NCI-H146 treated with DMSO at 0.1 percent for 48 hours (cell line): Measurements from ENCODE around the gene ZNF622.
"Not testable (repeated sequence)": the region's sequence is repeated elsewhere in the genome, so short reads cannot be mapped to it uniquely, and the experiment has no call there.

Experiments
- DNase-seq: peaks from one replicate; lab custom pipeline; 2025; ENCODE audit not compliant: unreplicated experiment; lab: John Stamatoyannopoulos, UW

The ZNF622 gene

DNA sequence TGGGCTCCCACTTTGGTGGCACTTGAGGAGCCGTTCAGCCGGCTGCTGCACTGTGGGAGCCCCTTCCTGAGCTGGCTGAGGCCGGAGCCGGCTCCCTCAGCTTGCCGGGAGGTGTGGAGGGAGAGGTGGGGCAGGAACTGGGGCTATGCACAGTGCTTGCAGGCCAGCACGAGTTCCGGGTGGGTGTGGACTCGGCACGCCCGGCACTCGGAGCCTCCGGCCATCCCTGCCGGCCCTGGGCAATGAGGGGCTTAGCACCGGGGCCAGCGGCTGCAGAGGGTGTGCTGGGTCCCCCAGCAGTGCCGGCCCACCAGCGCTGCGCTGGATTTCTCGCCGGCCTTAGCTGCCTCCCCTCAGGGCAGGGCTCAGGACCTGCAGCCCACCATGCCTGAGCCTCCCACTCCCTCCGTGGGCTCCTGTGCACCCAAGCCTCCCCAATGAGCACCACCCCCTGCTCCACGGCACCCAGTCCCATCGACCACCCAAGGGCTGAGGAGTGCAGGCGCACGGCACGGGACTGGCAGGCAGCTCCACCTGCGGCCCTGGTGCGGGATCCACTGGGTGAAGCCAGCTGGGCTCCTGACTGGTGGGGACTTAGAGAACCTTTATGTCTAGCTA is 29.4 kb downstream of the ZNF622 start:
- not testable (repeated sequence) for DNase-seq

DNA sequence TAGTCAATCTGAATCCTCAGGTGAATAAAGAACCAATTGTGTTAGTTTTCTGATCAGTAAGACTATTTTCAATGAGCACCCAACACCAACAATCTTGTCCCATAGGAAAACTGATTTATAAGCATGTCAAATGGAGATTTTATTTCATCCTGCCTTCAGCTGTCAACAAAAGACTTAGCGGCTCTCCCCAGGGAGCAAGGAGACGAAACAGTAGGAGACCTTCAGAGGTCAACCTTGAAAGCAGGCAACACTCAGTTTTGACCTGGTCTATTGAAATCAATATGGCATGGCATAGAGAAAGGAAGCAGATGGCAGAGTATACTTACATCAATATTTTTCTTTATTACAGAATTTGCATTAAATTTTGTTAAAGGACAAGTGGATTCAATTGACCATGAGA is 34.1 kb downstream of the ZNF622 start:
- peak; percentile 95 for DNase-seq

DNA sequence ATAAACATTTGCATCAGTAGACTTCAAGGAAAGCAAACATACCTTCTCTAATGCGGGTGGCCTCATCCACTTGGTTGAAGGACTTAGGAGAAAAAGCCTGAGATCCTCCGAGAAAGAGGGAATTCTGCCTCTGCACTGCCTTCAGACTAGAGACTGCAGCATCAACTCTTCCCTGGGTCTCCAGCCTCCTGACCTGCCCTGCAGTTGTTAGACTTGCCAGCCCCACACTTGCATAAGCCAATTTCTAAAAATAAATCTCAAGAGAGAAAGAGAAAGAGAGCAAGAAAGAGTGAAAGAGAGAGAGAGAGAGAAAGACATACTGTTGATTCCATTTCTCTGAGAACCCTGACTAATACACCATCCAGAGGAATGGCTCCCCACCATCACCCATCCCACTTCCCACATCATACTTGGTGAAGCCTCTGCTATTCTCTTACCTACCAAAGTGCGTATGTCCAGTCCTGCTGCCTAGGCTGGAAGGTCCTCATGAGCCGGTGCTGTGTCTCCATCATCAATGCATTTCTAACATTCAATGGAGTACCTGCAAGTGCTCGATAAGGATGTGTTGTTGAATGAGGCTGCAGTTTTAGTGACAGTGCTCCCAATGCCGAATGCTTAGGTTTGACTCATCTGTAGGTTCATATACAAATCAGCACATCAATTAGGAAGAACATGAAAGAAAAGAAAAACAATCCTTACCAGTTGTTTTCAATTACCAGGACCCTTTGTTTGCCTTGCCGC is 35.1 kb downstream of the ZNF622 start:
- no peak for DNase-seq

DNA sequence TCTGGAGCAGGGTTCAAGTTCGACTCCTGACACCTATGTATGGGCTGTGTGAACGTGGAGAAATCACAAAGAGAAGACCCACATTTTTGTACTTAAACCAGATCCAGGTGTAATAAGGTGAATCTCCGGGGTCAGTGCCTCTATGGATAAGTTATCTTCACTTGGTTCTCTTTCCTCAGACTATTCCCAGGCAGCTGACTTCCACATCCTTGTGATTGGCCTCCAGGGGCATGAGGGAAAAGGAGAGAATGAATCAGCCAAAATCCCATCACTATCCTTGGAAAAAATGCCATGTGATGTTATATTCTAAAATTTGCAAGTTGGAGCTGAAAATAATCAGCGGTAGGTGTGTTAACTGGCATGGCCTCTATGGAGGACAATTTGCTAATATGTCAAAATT is 37.2 kb downstream of the ZNF622 start:
- DNase-seq = no peak

DNA sequence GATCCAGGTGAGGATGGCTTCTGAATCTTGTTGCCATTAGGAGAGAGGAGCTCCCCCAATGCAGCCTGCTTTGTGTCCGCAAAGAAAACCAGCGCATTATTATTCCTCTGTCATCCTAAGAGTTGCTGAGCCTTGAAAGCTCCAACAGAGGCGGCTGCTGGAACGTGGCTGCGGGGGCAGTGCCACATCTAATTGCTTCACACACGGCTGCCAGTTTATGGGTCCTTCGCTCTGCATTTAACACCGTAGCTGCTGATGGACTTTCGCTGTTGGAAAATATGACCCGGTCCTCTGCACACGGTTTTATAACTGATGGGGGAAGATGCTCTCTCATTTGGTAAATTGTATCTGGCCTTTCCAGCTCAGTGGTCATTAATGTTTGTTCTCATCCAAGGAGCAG is 38.0 kb downstream of the ZNF622 start:
- DNase-seq = peak; percentile 85

DNA sequence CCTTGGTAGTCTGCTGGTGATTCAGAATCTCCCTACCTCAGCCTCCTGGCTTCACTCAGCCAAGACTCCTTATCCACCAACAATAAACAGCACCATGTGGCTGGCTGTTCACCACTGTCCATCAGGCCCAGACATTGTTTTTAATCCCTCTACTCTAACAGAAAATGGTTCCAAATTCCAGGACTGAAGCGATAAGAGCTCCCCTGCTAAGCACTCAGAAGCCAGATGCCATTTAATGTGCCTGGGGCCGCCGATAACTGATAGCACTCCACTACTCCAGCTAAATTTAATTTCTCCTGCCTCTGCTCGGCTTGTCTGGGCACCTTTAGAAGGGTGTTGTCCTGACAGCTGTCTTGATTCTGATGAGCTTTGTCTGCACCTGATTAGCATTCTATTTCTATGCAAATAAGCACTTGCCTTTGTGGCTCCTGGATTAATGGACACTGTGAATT is 47.1 kb downstream of the ZNF622 start:
- DNase-seq = no peak

DNA sequence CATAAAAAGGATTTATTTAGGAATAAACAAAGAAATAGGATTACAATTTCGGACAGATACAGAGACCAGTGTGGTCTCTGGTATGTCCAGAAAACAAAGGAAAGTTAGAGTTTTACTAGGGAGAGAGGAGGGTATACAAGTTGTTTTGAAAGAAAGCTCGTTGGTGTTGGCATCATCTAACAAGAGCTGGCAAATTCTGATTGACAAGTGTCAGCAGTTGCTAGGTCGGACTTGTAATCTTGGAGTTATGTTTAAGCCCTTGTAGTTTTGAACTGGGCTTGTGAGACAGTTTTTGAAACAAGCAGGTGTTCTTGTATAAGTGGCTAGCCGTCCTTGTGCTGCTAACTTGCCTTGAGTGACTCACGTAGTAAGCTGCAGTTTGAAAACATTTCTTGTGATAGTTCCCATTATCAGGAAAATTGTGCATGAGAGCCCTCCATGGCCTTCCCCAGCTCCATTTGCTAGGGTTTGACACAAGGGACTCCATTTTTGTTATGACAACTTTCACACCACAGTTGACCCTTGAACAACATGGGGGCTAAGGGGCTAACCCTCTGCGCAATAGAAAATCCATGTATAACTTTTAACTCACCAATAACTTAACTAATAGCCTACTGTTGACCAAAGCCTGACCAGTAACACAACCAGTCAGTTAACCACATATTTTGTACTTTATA is 48.1 kb downstream of the ZNF622 start:
- DNase-seq = no peak

DNA sequence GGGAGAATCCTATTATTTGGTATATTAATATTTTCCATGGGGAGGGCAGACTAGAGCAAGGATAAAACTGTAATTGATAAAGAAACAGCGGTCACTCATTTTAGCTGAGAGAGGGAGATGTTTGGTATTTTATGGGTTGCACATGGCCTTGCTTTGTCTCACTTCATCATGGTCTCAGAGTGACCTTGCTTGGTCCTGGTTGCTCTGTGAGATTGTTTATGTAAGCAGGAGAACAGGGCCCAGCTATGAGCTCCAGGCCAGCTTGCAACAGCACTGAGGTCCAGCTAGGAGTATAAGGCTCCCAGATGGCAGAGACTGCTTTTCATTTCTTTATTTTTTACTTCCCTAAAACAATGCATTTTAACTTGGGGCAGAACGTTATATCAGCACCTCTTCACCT is 50.7 kb downstream of the ZNF622 start:
- DNase-seq = no peak

DNA sequence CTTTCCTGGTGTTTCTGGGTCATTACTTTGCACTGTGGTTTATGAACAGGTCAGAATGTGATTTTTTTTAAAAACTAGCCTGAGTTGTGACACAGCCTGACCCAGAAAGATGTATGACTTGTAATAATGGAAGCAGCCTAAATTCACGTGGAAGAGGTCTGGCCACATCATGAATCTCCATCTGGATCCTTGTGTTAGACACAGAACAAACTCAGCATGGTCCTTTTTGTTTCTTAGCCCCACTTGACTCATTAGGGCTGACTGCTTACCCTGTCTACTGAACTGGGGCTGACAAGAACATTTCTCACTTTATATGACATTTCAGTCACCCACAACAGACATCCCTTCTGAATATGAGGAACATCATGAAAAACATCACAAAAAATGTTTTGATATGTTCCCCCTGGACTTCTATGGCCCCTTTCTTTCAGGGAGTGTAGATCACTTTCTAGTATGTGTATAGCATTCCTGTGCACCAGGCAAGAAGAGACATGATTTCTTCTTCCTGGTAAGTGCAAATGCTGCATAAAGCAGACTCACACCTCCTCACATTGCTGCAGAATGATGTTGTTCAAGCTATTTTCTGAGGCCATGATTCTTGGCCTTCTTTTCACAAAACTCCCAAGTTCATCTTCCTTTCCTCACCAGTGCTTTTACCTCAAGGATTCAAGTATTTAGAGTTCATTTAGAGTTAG is 52.3 kb downstream of the ZNF622 start:
- DNase-seq = no peak

DNA sequence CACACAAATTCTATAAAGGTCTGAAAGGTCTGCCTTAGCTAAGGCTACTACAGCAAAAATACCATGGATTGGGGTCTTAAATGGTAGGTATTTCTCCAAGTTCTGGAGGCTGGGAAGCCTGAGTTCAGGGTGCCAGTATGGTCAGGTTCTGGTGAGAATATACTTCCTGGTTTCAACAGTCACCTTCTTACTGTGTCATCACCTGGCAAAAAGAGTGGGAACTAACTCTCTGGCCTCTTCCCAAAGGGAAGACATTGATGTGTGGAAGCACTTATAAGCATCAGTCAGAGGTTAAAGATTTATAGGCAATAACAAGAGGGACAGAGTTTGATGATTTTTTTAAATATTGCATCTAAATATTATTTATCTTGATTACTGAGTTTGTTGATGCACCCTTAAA is 53.0 kb downstream of the ZNF622 start:
- DNase-seq = no peak

DNA sequence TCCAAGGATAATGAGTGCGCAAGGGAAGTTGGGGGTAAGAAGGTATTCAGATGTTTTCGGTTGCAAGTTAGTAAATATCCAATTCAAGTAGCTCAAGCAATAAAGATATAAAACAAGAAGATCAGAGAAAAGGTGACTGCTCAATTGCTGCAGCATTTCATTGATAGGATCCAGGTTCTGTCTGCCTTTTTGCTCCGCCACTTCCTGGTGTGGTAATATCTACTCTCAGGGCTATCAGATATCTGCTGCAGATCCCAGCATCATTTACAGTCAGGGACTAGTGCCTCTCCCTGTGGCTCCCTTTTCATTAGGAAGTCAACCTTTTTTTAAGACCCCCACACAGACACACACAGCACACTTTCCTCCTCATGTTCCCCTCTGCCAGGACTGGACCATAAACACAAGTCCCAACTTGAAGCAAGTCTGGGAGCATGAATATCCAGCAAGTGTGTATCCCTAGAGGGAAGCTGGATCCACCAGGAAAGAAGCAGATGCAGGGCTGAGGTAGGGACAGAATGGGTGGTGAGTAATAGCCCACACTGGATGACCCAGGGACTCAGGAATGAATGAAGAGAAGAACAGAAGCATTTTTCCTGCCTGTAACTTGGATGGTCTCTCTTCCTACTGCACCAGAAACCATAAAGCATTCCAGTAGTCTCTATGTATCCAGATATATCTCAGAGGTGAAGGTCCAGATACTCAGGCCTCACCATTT is 53.7 kb downstream of the ZNF622 start:
- no peak for DNase-seq

DNA sequence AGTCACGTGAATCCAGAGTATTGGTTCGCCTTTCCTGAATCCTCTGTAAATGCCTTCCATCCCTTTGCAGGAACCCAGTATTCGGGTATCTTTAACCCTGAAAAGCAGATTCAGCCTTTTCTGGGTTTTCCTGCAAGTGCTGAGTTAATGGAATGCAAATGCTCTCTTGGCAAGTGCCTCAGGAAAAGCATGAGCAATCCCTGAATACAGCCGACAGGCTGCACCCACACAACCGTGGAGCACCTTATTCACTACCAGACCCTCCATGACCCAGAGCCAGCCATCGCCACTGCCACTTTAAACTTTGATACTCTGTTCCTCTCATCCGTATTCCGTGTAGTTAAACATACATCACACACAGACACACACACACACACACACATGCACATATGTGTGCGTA is 54.4 kb downstream of the ZNF622 start:
- no peak for DNase-seq

DNA sequence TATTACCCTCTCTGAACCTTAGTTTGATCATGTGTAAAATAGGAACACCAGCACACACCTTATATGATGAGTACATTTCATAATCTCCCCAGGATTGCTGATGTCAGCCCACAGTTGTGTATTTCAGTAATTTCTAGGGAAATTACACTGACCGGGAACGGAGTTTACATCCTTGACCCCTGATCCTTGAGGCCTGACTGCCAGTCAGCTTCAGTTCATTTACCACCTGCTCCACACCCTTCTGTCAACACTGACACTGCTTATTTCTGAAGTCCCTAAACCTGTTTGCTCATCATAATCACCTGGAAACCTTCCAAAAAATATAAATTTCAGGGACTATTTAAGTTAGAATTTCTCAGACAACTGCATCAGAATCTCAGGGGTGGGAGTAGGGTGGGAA is 55.3 kb downstream of the ZNF622 start:
- peak; percentile 15 for DNase-seq

DNA sequence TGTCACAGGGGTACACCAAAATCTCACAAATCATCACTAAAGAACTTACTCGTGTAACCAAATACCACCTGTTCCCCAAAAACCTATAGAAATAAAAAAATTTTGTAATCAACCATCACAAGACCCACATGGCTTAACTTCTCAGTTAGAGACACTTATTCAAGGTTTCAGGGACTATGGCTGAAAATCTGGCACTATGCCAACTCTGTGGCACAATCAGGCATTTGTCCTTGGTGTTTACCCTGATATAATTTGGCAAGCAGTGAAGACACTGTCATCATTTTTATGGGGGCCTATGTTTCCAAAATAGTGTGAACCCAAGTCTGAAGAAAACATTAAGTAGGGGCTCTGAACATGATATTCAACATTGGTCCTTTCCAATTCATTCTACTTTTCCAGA is 59.0 kb downstream of the ZNF622 start:
- DNase-seq = no peak

DNA sequence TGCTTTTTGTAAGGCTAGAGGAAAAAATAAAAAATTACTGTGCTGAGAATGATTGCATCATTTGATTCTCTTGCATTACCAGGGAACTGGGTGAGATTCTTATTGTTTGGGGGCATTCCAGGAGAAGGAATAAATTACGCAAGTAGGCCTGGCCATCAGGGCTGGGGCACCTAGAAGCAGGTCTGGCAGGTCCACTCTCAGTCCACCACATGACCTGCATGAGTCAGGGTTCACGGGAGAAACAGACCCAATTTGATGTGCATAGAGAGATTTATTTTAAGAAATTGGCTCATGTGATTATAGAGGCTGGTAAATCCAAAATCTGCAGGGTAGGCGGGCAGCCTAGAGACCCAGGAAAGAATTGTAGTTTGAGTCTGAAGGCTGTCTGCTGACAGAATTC is 59.6 kb downstream of the ZNF622 start:
- no peak for DNase-seq
